NOMO-1 (cell line): ENCODE measurements around the gene PTGER3.
"Not testable (repeated sequence)": the region's sequence is repeated elsewhere in the genome, so short reads cannot be mapped to it uniquely, and the experiment has no call there.

ENCODE experiments used
- DNase-seq, 2 experiments: peaks; one replicate each; lab custom pipeline; 2025; ENCODE audit not compliant: unreplicated experiment in 2 of 2; lab: John Stamatoyannopoulos, UW

PTGER3 gene

DNA sequence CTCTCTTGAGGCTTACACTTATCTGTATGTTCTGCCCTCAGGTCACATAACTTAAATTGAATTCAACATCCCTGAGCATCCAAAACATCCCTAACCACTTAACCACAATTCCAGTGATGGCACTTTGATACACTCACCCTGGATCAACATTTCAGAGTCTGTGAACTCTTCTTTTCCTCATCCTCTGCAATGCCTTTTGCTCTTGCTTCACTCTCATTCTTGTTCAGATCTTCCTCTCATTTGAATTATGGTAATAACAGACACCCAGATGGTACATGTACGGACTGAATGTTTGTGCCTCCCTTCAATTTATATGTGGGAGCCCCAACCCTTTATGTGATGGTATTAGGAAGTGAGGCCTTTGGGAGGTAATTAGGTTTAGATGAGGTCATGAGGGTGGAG is 33.4 kb downstream of the PTGER3 start:
- DNase-seq: no peak

GRCh38 chr1:71002709-71003475 is 44.7 kb downstream of the PTGER3 start:
- DNase-seq: no peak

DNA sequence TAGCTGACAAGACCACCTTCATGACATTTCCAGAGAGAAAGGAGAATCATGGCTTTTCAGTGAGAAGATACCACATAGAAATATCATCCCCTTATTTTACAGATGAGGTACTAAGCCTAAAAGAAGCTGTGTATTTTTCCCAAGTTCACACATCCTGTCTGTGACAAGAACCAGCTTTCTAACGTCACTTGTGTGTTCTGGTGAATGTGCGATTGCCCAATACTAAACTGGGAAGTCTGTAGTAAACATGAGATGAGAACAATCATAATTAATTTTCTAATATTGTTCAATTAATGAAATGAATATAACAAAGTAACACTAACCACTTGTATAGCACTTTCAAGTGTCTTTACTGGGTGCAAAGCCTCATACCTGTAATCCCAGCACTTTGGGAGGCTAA is 46.0 kb downstream of the PTGER3 start:
- no peak for DNase-seq

DNA sequence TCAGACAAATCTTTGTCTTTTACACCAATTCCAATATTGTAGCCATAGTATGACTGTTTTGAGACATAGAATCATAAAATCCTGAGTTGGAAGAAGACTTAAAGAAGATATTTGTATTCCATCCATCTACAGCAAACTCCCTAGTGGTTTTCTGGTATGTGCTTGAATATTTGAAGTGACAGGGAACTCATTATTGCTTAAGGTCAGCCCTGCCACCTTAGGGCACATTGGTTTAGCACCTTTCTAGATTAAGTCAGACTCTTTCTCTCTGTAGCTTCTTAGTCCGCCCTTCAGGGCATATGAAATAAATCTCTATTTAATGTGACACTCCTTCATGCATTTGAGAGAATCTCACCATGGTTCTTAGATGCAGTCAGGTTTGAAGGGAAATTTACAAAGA is 49.8 kb downstream of the PTGER3 start:
- DNase-seq: no peak

- no peak for DNase-seq
Measured at GRCh38 chr1:70994753-70995268, 52.8 kb downstream of the PTGER3 start.

GRCh38 chr1:70993798-70994197 is 53.8 kb downstream of the PTGER3 start:
- DNase-seq: no peak

DNA sequence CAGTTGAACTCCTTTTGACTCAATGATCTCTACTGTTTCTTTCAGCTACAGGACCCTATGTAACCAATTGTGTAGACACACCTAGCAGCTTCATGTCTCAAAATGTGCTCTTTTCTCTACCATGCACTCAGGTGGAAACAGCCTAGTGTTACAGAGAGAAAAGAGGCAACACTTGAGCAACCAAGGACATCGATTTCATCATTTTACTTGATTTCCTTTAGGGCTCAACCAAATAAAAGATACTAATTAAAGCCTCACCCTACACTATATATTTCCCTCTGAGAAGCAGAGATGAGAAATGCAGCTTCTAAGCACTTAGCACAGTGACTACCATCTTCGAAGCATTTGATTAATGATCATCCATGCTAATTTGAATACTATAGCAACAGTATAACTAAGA is 55.1 kb downstream of the PTGER3 start:
- no peak for DNase-seq

DNA sequence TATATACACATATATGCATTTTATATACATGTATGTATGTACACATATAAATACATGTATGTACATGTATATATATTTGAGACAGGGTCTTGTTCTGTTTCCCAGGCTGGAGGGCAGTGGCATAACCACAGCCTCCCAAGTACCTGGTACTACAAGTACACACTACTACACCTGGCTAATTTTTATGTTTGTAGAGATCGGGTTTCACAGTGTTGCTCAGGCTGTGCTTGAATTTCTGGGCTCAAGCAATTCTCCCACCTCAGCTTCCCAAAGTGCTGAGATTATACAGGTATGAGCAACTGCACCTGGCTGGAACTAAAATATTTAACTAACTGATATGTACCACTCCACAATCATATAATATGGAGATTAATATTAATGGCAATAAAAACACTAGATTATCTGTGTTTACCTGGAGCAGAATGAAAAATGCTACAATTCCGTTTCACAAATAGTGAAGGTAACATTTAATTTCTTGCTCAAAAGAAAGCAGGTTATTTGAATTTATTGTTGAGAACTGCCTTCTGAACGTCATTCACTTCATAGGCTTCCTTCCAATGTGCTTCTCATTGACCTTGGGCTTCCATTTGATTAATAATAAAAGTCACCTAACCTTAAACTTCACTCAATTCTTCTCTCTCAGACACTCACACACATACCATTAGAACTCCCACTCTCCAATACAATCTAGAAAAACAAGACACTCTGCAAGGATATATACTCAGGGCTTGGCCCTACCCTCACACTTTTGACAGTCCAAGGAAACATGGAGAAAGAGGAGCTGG is 57.0 kb downstream of the PTGER3 start:
- DNase-seq: no peak

DNA sequence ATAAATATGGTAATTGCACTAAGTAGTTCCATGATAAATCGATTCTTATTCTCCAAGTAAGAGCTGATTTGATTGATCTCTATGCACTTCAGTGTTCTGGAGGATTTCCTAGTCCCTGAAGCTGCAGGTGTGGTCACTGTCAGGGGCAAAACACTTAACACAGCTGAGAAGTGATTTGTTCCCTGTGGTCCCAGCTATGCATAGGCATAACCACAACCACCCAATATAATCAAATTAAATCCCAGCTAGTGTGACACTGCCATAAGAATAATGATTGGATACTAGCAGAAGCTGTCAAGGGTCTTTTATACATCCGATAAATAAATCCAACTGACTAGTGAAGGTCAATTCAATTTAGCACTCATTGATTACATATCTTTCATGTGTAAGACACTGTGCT is 60.1 kb downstream of the PTGER3 start:
- DNase-seq: no peak

- DNase-seq: not testable (repeated sequence)
Measured at GRCh38 chr1:70985776-70986225, 61.8 kb downstream of the PTGER3 start.

DNA sequence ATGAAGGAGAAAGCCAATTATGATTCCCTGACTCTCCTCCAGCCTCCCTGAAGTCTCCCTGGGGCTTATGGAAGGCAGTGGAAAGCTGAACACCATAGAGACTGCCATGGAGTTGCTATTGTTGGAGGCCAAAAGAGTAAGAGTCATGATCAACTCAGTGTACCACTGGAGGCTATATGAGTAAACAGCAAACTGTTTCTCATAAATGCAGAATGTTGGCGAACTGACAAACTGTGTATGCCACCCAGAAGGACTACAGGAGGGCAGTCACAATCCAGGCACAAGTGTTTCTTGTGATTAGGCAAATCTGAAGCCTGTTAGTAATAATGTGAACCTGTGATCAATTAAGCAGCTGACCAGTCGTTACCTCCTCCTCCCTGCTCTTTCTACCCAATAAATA is 62.3 kb downstream of the PTGER3 start:
- DNase-seq: not testable (repeated sequence)

- DNase-seq: no peak
Measured at GRCh38 chr1:70980361-70980760, 67.3 kb downstream of the PTGER3 start.

DNA sequence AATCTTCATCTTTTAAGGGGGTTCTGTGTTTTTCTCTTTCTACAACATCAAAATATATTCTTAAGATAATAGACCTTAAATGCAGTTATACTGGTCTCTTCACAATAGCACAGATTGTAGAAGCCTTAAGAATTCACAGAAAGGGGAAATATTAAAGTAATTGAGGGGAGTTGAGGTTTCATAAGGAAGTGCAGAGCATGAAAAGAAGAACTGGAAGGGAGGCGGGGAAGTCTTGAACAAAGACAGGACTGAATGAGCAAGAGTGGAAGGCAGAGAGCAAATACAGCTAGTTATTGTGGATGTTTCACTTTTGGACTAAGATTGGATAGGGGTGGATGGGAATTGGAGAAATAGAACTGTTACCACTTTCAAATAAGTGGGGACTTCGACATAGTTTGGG is 67.7 kb downstream of the PTGER3 start:
- peak; percentile 63 to 92 for DNase-seq

DNA sequence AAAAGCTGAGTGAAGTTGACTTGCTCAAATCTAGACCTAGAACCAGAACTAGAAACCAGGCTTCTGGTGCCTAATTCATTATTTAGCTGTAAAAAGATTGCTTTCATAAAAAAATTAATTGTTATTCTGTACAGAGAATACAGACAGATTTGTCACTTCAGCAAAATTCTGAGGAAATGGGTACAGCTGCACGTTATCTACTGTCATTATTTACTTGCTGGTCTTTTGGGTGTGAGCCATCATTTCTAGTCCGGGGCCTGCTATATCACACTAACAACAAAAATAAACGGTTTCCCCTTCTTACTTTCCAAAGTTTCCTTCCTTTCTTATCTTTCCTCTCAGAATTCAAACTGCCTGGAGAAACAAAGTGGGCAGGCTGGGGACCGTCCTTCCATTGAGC is 68.3 kb downstream of the PTGER3 start:
- DNase-seq: no peak

- peak; percentile 21 to 72 for DNase-seq
Measured at GRCh38 chr1:70978623-70979022, 69.0 kb downstream of the PTGER3 start.

DNA sequence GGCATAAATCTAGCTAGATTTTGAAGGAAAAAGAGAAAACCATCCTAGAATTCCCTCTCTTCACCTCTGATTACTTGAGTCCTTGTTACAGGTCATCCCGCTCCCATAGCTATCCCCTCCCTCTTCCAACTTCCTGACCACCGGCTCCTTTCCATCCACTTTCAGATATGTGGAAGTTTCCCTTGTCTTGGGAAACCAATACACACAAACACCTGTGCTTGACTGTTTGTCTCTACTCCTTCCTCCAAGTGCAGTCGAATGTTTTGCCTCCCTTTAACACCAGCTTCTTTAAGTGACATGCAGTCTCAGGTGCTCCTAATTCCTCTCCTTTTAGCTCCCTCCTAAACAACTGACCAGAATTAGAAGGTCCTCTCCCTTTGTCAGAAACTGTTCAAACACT is 70.0 kb downstream of the PTGER3 start:
- no peak for DNase-seq

- no peak for DNase-seq
Measured at GRCh38 chr1:70977041-70977440, 70.6 kb downstream of the PTGER3 start.

DNA sequence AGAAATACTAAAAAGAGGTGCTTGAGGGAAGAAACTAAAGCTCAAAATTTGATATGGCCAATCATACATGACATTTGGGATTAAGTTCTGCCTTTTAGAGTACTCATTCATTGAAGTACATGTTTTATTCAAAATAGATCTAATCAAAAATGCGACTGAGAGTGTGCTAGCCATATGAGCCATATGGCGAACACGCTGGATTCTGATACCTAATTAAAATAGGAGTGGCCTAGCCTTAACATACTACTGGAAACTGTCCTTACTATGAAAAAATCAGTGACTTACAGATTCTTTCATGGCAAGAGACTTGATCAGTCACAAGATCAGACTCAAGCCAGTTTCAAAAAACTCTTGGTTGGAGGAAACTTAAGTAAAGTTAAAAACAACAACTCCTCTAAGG is 73.9 kb downstream of the PTGER3 start:
- DNase-seq: no peak

GRCh38 chr1:70970407-70970806 is 77.2 kb downstream of the PTGER3 start:
- no peak for DNase-seq

- DNase-seq: no peak
Measured at GRCh38 chr1:70966018-70966638, 81.5 kb downstream of the PTGER3 start.

DNA sequence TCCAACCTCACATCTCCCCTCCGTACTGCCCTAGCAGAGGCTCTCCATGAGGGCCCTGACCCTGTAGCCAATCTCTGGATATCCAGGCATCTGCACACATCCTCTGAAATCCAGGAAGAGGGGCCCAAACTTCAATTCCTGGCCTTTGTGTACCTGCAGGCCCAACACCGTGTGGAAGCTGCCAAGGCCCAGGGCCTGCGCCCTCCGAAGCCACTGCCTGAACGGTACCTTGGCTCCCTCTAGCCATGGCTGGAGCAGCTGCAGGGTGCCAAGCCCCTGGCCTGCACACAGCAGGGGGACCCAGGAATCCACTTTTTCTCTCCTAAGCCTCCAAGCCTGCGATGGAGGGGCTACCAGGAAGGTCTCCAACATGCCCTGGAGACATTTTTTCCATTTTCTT is 84.2 kb downstream of the PTGER3 start:
- no peak for DNase-seq
